ENCODE results near the gene TMEM260.
A peak's percentile ranks its signal among the peaks of the same experiment; 100 is the strongest.
"Not testable (repeated sequence)": the region's sequence is repeated elsewhere in the genome, so short reads cannot be mapped to it uniquely, and the experiment has no call there.

The TMEM260 gene

GRCh38 chr14:56664811-56665421, 85.3 kb downstream of the TMEM260 start:
- Histone ChIP-seq H3K36me3 (ENCODE audit: low read depth) (no peaks in the 10 kb centered on the region), H3K27me3 (ENCODE audit: insufficient read depth, poor library complexity, severe bottlenecking) (no peaks in the 10 kb centered on the region), H3K27ac (ENCODE audit: poor library complexity, severe bottlenecking) (no peak overlapping the region), H3K9me3 (ENCODE audit: severe bottlenecking) (no peaks in the 10 kb centered on the region), H3K4me3 (ENCODE audit: severe bottlenecking) (no peak overlapping the region), H3K4me1 (ENCODE audit: insufficient read depth, poor library complexity, severe bottlenecking) (peaks cover 13% of the 10 kb centered on the region)
- ATAC-seq (ENCODE audit: low read depth) = no peak
- no peak for TF ChIP-seq CTCF (IDR thresholded peaks at IDR 0.05; ENCODE audit: poor library complexity, severe bottlenecking)
- DNase-seq (ENCODE audit: low spot score) = no peak

GRCh38 chr14:56666294-56666693, 86.7 kb downstream of the TMEM260 start:
- ATAC-seq (ENCODE audit: low read depth) = peak; percentile 41; the same call in 2 of the 3 replicates
- Histone ChIP-seq H3K27me3 (ENCODE audit: insufficient read depth, poor library complexity, severe bottlenecking) (no peaks in the 10 kb centered on the region), H3K4me3 (ENCODE audit: severe bottlenecking) (no peak overlapping the region), H3K4me1 (ENCODE audit: insufficient read depth, poor library complexity, severe bottlenecking) (peaks cover 13% of the 10 kb centered on the region), H3K9me3 (ENCODE audit: severe bottlenecking) (no peaks in the 10 kb centered on the region), H3K36me3 (ENCODE audit: low read depth) (no peaks in the 10 kb centered on the region), H3K27ac (ENCODE audit: poor library complexity, severe bottlenecking) (peak overlapping the region; percentile 20)
- DNase-seq (ENCODE audit: low spot score) = no peak
- TF ChIP-seq CTCF (IDR thresholded peaks at IDR 0.05; ENCODE audit: poor library complexity, severe bottlenecking) = no peak

GRCh38 chr14:56666716-56667115, 87.1 kb downstream of the TMEM260 start:
- ATAC-seq (ENCODE audit: low read depth) = peak; percentile 98
- no peak for DNase-seq (ENCODE audit: low spot score)

GRCh38 chr14:56667290-56667689, 87.7 kb downstream of the TMEM260 start:
- H3K4me3 ChIP-seq (ENCODE audit: severe bottlenecking); H3K9me3 ChIP-seq (ENCODE audit: severe bottlenecking); DNase-seq (ENCODE audit: low spot score); H3K27me3 ChIP-seq (ENCODE audit: insufficient read depth, poor library complexity, severe bottlenecking); ATAC-seq (ENCODE audit: low read depth); H3K36me3 ChIP-seq (ENCODE audit: low read depth): not testable (repeated sequence)
- Histone ChIP-seq H3K27ac (ENCODE audit: poor library complexity, severe bottlenecking) (peak overlapping the region; percentile 20), H3K4me1 (ENCODE audit: insufficient read depth, poor library complexity, severe bottlenecking) (peaks cover 13% of the 10 kb centered on the region)

More at GRCh38 chr14:56666716-56667115, 87.1 kb downstream of the TMEM260 start:
- Histone ChIP-seq H3K27me3 (ENCODE audit: insufficient read depth, poor library complexity, severe bottlenecking) (no peaks in the 10 kb centered on the region), H3K4me3 (ENCODE audit: severe bottlenecking) (no peak overlapping the region), H3K36me3 (ENCODE audit: low read depth) (no peaks in the 10 kb centered on the region), H3K27ac (ENCODE audit: poor library complexity, severe bottlenecking) (peak overlapping the region; percentile 20), H3K4me1 (ENCODE audit: insufficient read depth, poor library complexity, severe bottlenecking) (peaks cover 13% of the 10 kb centered on the region), H3K9me3 (ENCODE audit: severe bottlenecking) (no peaks in the 10 kb centered on the region)
- no peak for TF ChIP-seq CTCF (IDR thresholded peaks at IDR 0.05; ENCODE audit: poor library complexity, severe bottlenecking)

GRCh38 chr14:56676042-56676441, 96.4 kb downstream of the TMEM260 start:
- no peak overlapping the region for H3K27ac ChIP-seq (ENCODE audit: poor library complexity, severe bottlenecking)
- ATAC-seq (ENCODE audit: low read depth) (peak; percentile 42; the same call in 1 of the 3 replicates), DNase-seq (ENCODE audit: low spot score) (no peak)
- peaks cover 4% of the 10 kb centered on the region for H3K27me3 ChIP-seq (ENCODE audit: insufficient read depth, poor library complexity, severe bottlenecking)
- H3K9me3 ChIP-seq (ENCODE audit: severe bottlenecking) = no peaks in the 10 kb centered on the region
- TF ChIP-seq CTCF (IDR thresholded peaks at IDR 0.05; ENCODE audit: poor library complexity, severe bottlenecking) = no peak
- H3K36me3 ChIP-seq (ENCODE audit: low read depth) = no peaks in the 10 kb centered on the region
- H3K4me1 ChIP-seq (ENCODE audit: insufficient read depth, poor library complexity, severe bottlenecking) = no peaks in the 10 kb centered on the region
- no peak overlapping the region for H3K4me3 ChIP-seq (ENCODE audit: severe bottlenecking)
